Glutamatergic neuron (in vitro differentiated cells): ENCODE measurements around the gene VEGFC. TPM values are rescaled to one million over a fixed set of nuclear protein-coding genes. Genes with fewer than 3 reads are reported as not detected.

Source experiments
- DNase-seq: peaks from one replicate; pipeline ENCODE4 v3.0.0; 2022
- H3K27ac Mint-ChIP-seq: one replicate; pipeline ENCODE4 v1.8.0; 2020; ENCODE audit warnings: mild to moderate bottlenecking, mixed read lengths, inconsistent platforms; ENCODE audit not compliant: unreplicated experiment
- H3K27me3 Mint-ChIP-seq: one replicate; pipeline ENCODE4 v1.8.0; 2020; ENCODE audit warnings: mild to moderate bottlenecking, moderate library complexity, mixed read lengths, inconsistent platforms; ENCODE audit not compliant: unreplicated experiment
- H3K36me3 Mint-ChIP-seq: one replicate; pipeline ENCODE4 v1.8.0; 2020; ENCODE audit warnings: mild to moderate bottlenecking, mixed read lengths, inconsistent platforms; ENCODE audit not compliant: unreplicated experiment
- H3K4me1 Mint-ChIP-seq: one replicate; pipeline ENCODE4 v1.8.0; 2020; ENCODE audit warnings: mild to moderate bottlenecking, low read depth, mixed read lengths, inconsistent platforms; ENCODE audit not compliant: unreplicated experiment
- H3K4me3 Mint-ChIP-seq: one replicate; pipeline ENCODE4 v1.8.0; 2020; ENCODE audit warnings: mild to moderate bottlenecking, mixed read lengths, inconsistent platforms; ENCODE audit not compliant: unreplicated experiment
- H3K9me3 Mint-ChIP-seq: one replicate; pipeline ENCODE4 v1.8.0; 2020; ENCODE audit warnings: mild to moderate bottlenecking, moderate library complexity, mixed read lengths, inconsistent platforms; ENCODE audit not compliant: unreplicated experiment
- CTCF ChIP-seq: fragments of 200-600 bp; sonication (generic); IDR thresholded peaks from one replicate; pipeline ENCODE4 v1.5.0; 2021; ENCODE audit not compliant: partially characterized antibody, unreplicated experiment
- long read RNA-seq: library from polyadenylated mRNA; unstranded; transcript quantifications from one replicate; pipeline ENCODE4 v2.0.0, GENCODE V29; 2020; ENCODE audit not compliant: unreplicated experiment
- total RNA-seq: library from RNA; stranded (reverse); fragmentation: NEBNext Ultra II Directional; extraction: Animal tissue kit (Norgen Biotek cat#: 25700); gene quantifications from one replicate; pipeline ENCODE4 v1.2.1, GENCODE V29; 2021; ENCODE audit not compliant: unreplicated experiment

The VEGFC gene, protein sequence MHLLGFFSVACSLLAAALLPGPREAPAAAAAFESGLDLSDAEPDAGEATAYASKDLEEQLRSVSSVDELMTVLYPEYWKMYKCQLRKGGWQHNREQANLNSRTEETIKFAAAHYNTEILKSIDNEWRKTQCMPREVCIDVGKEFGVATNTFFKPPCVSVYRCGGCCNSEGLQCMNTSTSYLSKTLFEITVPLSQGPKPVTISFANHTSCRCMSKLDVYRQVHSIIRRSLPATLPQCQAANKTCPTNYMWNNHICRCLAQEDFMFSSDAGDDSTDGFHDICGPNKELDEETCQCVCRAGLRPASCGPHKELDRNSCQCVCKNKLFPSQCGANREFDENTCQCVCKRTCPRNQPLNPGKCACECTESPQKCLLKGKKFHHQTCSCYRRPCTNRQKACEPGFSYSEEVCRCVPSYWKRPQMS
- not detected for total RNA-seq
- long read RNA-seq = 0 reads

- no peaks in the 10 kb centered on the region for H3K36me3 Mint-ChIP-seq
- H3K27me3 Mint-ChIP-seq = peaks cover 5% of the 10 kb centered on the region
- H3K4me1 Mint-ChIP-seq = no peaks in the 10 kb centered on the region
- H3K4me3 Mint-ChIP-seq = peak within 1 kb of the TSS; percentile 80
- TF ChIP-seq CTCF = no peak
- H3K27ac Mint-ChIP-seq = no peak within 1 kb of the TSS
- peak; percentile 79 for DNase-seq
- no peaks in the 10 kb centered on the region for H3K9me3 Mint-ChIP-seq
Observed at GRCh38 chr4:176792326-176793059, at the start of gene VEGFC. Gene VEGFC, minus strand, starts transcription at chr4:176792922. Its CDS starts 611 bp downstream, at chr4:176792311.

DNA sequence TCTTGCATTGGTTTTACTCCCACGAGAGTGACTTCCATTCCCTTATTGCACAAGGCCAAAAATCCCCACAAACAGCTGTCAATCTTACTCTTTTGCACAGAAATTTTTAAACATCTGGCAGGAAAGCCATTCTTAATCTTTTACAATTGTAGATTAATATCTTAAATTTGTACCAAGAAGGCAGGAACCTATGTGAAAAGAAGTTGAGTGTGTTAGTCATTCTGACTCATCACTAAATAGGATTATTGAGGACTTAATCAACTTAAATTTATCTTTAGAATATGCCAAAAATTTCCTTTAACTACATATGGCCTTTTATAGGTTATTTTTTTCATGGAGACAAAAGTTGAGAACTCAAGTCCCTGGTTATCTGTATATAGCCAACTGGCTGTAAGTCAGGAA lies 49.0 kb upstream of the VEGFC start:
- DNase-seq = no peak
- Mint-ChIP-seq H3K27me3 (no peaks in the 10 kb centered on the region), H3K27ac (no peak overlapping the region), H3K9me3 (no peaks in the 10 kb centered on the region), H3K4me3 (no peak overlapping the region), H3K4me1 (no peaks in the 10 kb centered on the region), H3K36me3 (no peaks in the 10 kb centered on the region)
- TF ChIP-seq CTCF = no peak

- Mint-ChIP-seq H3K36me3 (no peaks in the 10 kb centered on the region), H3K9me3 (no peaks in the 10 kb centered on the region), H3K4me1 (no peaks in the 10 kb centered on the region), H3K4me3 (no peak overlapping the region), H3K27ac (no peak overlapping the region), H3K27me3 (no peaks in the 10 kb centered on the region)
- TF ChIP-seq CTCF = no peak
- no peak for DNase-seq
Observed at GRCh38 chr4:176840166-176840565, 47.4 kb upstream of the VEGFC start.

DNA sequence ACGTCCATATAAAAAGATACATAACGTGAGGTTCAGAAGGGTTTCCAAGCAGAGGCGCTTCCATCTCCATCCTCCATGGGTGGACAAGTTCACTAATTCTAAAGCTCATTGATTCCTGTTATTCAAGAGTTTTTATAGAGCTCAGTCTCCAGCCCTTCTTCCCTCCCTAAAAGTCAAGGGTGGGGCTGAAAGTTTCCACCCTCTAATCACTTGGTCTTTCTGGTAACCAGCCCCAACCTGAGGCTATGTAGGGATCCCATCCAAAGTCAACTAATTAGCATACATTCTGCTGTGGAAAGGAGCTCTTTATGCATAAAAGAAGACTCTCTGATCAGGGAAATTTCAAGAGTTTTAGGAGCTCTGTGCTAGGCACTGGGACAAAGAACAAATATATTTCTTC lies 46.9 kb upstream of the VEGFC start:
- no peaks in the 10 kb centered on the region for H3K27me3 Mint-ChIP-seq
- no peak overlapping the region for H3K27ac Mint-ChIP-seq
- H3K9me3 Mint-ChIP-seq = no peaks in the 10 kb centered on the region
- no peaks in the 10 kb centered on the region for H3K36me3 Mint-ChIP-seq
- no peak for TF ChIP-seq CTCF
- no peak for DNase-seq
- H3K4me1 Mint-ChIP-seq = no peaks in the 10 kb centered on the region
- no peak overlapping the region for H3K4me3 Mint-ChIP-seq
